Fibroblast of mammary gland (primary cell): Measurements from ENCODE around the gene PLA2G4B.

Experiments
- DNase-seq: peaks from one replicate; pipeline ENCODE4 v3.0.0-alpha.2; 2010; ENCODE audit warnings: low read depth
- H3K4me3 ChIP-seq: 2 replicates; pipeline ENCODE4 v1.5.1; 2011; ENCODE audit warnings: low read depth, mild to moderate bottlenecking, low read length, moderate library complexity; ENCODE audit not compliant: control insufficient read depth
- CTCF ChIP-seq: conservative IDR thresholded peaks from 2 replicates; pipeline ENCODE4 v1.5.1; 2011; ENCODE audit warnings: low read depth, low read length, inconsistent platforms; ENCODE audit not compliant: control insufficient read depth, insufficient read depth

The PLA2G4B gene

DNA sequence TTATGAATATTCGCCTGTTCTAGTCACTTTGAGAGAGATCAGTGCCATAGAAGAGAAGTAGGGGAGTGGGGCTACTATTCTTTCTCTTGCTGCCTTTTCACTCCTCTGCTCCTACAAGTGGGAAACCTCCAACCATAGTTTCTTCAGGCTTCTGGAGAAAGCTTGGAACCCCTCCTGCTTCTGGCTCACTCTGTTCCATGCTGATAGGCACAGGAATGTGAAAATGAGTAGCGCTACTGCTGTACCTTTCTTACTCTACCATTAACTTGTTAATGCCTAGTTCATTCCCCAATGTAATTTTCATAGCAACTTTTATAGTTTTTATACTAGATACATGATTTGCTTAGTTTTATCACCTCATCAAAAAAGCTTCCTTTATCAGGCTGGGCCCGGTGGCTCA is 37.5 kb upstream of the PLA2G4B start:
- H3K4me3 ChIP-seq: no peak overlapping the region
- TF ChIP-seq CTCF: no peak
- DNase-seq: no peak

DNA sequence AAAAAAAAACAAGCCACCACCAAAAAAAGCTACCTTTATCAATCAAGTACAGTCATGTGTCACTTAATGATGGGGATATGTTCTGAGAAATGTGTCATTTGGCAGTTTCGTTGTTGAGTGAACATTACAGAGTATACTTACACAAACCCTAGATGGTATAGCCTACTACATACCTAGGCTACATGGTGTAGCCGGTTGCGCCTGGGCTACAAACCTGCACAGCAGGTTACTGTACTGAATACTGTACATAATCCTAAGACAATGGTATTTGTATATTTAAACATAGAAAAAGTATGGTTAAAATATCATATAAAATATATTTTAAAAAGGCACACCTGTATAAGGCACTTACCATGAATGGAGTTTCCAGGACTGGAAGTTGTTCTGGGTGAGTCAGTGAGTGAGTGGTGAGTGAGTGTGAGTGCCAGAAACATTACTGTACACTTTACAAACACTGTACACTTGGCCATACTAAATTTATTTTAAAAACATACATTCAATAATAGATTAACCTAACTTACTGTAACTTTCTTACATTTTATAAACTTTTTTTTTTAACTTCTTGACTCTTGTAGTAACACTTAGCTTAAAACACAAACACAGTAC is 36.7 kb upstream of the PLA2G4B start:
- TF ChIP-seq CTCF: no peak
- DNase-seq: peak; percentile 69
- H3K4me3 ChIP-seq: no peak overlapping the region

DNA sequence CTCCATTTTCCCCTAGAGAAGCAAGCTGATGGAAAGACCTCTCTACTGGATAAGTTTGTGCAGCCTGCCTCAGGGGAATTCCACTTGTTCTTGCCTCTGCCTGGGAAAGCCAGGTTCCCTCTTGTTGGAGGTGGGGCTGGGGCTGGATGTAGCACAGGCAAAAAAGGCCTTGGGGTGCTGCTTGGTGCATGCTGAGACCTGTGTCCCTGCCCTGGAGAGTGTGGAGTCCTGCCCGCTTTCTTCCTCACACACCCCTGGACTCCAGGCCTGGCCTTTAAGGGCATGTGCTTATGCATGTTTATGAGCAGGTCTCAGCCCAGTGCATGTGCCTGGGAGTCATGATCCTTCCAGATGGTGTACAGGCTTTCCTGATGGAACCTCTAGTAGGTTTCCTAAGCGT is 34.3 kb upstream of the PLA2G4B start:
- no peak for DNase-seq
- TF ChIP-seq CTCF: no peak
- H3K4me3 ChIP-seq: no peak overlapping the region

DNA sequence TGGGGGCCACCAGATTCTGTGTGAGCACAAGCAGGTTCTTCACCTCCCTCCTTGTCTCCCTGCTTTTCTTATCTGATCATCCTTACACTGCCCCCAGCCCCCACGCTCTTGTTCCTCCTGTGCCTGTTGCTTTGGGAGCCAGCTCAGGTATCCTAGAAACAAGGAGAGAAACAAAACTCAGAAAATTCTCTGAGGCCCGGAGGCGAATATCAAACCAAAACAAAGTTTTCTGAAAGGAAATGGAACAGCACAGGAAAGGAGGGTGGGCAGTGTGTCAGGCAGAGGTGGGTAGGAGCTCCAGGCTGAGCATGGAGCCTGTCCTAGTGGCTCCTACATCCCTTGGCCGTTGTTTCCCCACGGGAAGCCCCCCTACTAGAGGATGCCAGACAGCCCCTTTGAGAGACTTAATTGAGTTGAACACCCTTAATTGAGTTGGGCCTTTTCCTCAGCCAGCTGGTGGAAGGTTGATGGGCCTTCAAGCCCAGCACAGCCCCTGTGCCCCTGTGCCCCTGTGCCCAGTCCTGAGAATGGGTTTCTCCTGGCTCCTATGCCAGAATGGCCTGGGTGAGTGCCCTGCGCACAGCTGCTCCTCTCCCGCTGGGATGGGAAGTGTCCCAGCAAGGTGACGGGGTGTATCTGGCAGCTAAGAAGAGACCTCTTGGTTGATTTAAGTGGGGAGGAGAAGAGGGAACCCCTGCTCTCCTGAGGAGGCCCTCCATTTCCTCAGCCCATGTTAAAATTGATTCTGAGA is 33.6 kb upstream of the PLA2G4B start:
- DNase-seq: no peak
- TF ChIP-seq CTCF: no peak

GRCh38 chr15:41805711-41806110 is 32.9 kb upstream of the PLA2G4B start:
- no peak for TF ChIP-seq CTCF
- H3K4me3 ChIP-seq: no peak overlapping the region

More for the DNA sequence above, 33.6 kb upstream of the PLA2G4B start:
- H3K4me3 ChIP-seq: no peak overlapping the region

DNA sequence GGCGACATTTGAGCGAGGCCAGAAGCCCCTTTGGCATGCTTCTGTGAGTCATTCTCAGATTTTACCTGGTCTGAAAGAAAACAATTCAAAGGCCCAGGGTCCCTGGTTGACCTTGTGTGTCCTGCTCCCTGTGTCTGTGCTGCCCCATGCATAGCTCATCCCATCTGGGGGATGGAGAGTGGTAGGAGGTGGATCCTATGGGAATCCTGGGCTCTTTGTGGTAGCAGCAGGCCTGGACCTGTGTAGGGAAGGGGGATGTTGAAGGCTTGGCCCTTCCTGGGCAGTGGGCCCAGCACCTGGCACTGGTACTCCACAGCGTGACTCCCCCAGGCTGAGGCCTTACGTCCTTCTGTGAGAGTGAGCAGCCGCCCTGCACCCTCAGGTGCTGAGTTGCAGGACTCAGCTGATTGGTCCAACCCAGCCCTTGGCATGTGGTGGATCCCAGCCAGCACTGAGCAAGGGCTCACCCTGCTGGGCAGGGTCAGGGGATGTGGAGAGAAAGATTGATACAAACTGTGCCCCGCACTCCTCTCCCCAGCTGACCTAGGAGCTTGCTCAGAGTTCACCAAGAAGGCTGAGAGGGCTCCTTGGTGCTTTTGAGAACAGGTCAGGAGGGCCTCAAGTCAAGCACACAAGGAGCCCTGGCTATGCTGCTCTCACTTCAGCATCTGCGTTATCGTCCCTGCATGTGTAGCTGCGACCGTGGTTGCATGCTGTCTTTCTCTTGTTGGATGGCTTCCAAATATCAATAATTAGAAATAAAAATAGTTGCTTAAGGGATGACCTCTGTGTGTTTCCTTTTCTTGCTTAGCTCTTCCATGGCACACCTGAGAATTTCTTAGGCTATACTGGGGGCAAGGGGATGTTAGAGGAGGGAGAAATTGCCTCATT is 32.1 kb upstream of the PLA2G4B start:
- TF ChIP-seq CTCF: no peak
- no peak for DNase-seq
- no peak overlapping the region for H3K4me3 ChIP-seq

More at GRCh38 chr15:41805711-41806110, 32.9 kb upstream of the PLA2G4B start:
- DNase-seq: no peak
